BE2C (cell line): ENCODE data around the gene RGMA.

Experiments used
- DNase-seq: peaks from one replicate; pipeline ENCODE4 v3.0.0-alpha.2; 2020
- H3K27me3 ChIP-seq: fragments of 250-450 bp; sonication (Bioruptor Pico); 2 replicates; pipeline ENCODE4 v1.5.1; 2020; ENCODE audit warnings: mild to moderate bottlenecking
- H3K36me3 ChIP-seq: fragments of 250-450 bp; sonication (Bioruptor Pico); 2 replicates; pipeline ENCODE4 v1.5.1; 2020; ENCODE audit warnings: mild to moderate bottlenecking
- H3K4me1 ChIP-seq: fragments of 250-450 bp; sonication (Bioruptor Pico); 2 replicates; pipeline ENCODE4 v1.5.1; 2020
- H3K4me3 ChIP-seq: 2 replicates; pipeline ENCODE4 v1.5.1; 2011; ENCODE audit warnings: low read depth, low read length
- H3K9me3 ChIP-seq: fragments of 250-450 bp; sonication (Bioruptor Pico); 2 replicates; pipeline ENCODE4 v1.5.1; 2020
- CTCF ChIP-seq: IDR thresholded peaks from 2 replicates; pipeline ENCODE4 v1.5.1; 2012; ENCODE audit warnings: mild to moderate bottlenecking, low read depth, low read length

Gene RGMA

GRCh38 chr15:93070132-93070531 is 18.9 kb downstream of the RGMA start:
- no peaks in the 10 kb centered on the region for H3K9me3 ChIP-seq
- H3K27me3 ChIP-seq, result peaks cover 28% of the 10 kb centered on the region
- DNase-seq, result no peak
- H3K4me1 ChIP-seq, result no peaks in the 10 kb centered on the region
- no peak for TF ChIP-seq CTCF
- H3K36me3 ChIP-seq, result no peaks in the 10 kb centered on the region
- no peak overlapping the region for H3K4me3 ChIP-seq

- TF ChIP-seq CTCF, result no peak
- Histone ChIP-seq H3K9me3 (no peaks in the 10 kb centered on the region), H3K4me3 (no peak overlapping the region), H3K27me3 (peaks cover 22% of the 10 kb centered on the region), H3K4me1 (no peaks in the 10 kb centered on the region), H3K36me3 (no peaks in the 10 kb centered on the region)
- no peak for DNase-seq
Observed at GRCh38 chr15:93068581-93069199, 20.3 kb downstream of the RGMA start.

GRCh38 chr15:93067649-93068085 is 21.3 kb downstream of the RGMA start:
- Histone ChIP-seq H3K36me3 (no peaks in the 10 kb centered on the region), H3K27me3 (peaks cover 14% of the 10 kb centered on the region), H3K9me3 (no peaks in the 10 kb centered on the region), H3K4me1 (no peaks in the 10 kb centered on the region), H3K4me3 (no peak overlapping the region)
- TF ChIP-seq CTCF, result no peak
- no peak for DNase-seq

GRCh38 chr15:93066834-93067648 is 22.0 kb downstream of the RGMA start:
- peak; percentile 41 for DNase-seq
- H3K4me1 ChIP-seq, result no peaks in the 10 kb centered on the region
- no peaks in the 10 kb centered on the region for H3K9me3 ChIP-seq
- no peak overlapping the region for H3K4me3 ChIP-seq
- no peaks in the 10 kb centered on the region for H3K36me3 ChIP-seq
- peaks cover 8% of the 10 kb centered on the region for H3K27me3 ChIP-seq
- TF ChIP-seq CTCF, result no peak

- no peaks in the 10 kb centered on the region for H3K9me3 ChIP-seq
- no peaks in the 10 kb centered on the region for H3K36me3 ChIP-seq
- no peak for TF ChIP-seq CTCF
- 0 out of 2 replicates have a peak, but pooled peaks cover 2% of the 10 kb centered on the region for H3K4me1 ChIP-seq
- no peaks in the 10 kb centered on the region for H3K27me3 ChIP-seq
- no peak overlapping the region for H3K4me3 ChIP-seq
- DNase-seq, result no peak
Observed at GRCh38 chr15:93066224-93066681, 22.8 kb downstream of the RGMA start.

GRCh38 chr15:93065641-93066045 is 23.4 kb downstream of the RGMA start:
- TF ChIP-seq CTCF, result no peak

More at GRCh38 chr15:93065641-93066045, 23.4 kb downstream of the RGMA start:
- no peaks in the 10 kb centered on the region for H3K36me3 ChIP-seq
- no peaks in the 10 kb centered on the region for H3K27me3 ChIP-seq
- DNase-seq, result no peak
- H3K9me3 ChIP-seq, result no peaks in the 10 kb centered on the region
- no peak overlapping the region for H3K4me3 ChIP-seq
- H3K4me1 ChIP-seq, result 0 out of 2 replicates have a peak, but pooled peaks cover 2% of the 10 kb centered on the region
